Muscle of arm (tissue), 12 donors: Measurements from ENCODE around the gene SWT1. TPM values are rescaled to one million over a fixed set of nuclear protein-coding genes. Genes with fewer than 3 reads are reported as not detected.
"Not testable (repeated sequence)": the region's sequence is repeated elsewhere in the genome, so short reads cannot be mapped to it uniquely, and the experiment has no call there.

Experiments used
- DNase-seq: peaks from one replicate; pipeline ENCODE4 v3.0.0-alpha.2; 2013
- polyA plus RNA-seq, 12 donors: library from polyadenylated mRNA; unstranded; fragments of 120-200 nt; gene quantifications; one replicate each; pipeline ENCODE4 v1.2.1, GENCODE V29; 2013; ENCODE audit not compliant: insufficient read length in 12 of 12

SWT1 gene
- polyA plus RNA-seq, 12 donors = 6.5 to 9.6 (median 8.2) TPM; not detected in 2

DNA sequence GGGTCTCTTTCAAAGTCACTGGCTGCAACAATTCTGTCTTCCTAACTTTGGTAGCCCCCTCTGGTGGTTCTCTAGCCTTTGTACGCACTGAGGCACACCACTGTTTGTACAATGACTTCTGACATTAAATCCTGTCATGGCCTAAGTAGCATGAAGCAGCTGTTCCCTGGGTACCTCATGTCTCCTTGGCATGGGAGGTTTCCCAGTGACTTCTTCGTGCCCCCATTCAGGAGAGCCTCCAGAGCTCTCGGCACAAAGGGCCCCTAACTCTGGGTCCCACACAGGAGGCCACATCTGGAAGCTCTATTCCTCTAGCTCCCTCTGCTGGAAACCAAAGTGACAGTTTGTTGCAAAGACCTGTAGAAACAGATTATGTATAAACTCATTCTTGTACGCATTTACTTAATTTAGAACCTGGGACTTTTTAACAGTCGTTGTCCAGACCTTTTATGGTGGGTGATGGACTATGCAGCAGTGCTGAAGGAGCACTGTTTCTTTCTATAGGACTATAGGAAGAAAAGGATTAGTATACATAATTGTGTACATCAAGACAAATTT, 13.4 kb downstream of the SWT1 start:
- peak; percentile 75 for DNase-seq

DNA sequence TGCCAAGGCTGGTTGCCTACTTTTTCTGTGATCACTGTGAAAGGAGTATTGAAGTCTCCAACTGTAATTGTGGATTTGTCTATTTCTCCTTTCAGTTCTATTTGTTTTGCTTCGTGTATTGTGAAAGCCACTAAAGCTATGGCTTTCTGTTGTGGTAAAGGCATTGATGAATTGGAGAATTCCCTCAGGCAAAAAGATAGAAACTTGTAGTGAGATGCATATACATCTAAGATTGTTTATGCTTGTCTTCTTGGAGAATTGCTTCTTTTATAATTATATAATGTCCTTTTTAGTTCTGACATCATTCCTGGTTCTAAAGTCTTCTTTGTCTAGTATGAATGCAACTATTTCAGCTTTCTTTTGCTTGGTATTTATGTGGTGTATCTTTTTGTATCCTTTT, 36.8 kb downstream of the SWT1 start:
- DNase-seq = no peak

DNA sequence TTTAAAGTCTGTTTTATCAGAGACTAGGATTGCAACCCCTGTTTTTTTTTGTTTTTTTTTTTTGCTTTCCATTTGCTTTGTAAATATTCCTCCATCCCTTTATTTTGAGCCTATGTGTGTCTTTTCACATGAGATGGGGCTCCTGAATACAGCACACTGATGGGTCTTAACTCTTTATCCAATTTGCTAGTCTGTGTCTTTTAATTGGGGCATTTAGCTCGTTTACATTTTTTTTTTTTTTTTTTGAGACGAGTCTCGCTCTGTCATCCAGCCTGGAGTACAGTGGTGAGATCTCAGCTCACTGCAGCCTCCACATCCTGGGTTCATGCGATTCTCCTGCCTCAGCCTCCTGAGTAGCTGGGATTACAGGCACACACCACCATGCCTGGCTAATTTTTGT, 41.7 kb downstream of the SWT1 start:
- not testable (repeated sequence) for DNase-seq

- no peak for DNase-seq
These were observed 43.9 kb downstream of the SWT1 start for GRCh38 chr1:185200889-185201288.

DNA sequence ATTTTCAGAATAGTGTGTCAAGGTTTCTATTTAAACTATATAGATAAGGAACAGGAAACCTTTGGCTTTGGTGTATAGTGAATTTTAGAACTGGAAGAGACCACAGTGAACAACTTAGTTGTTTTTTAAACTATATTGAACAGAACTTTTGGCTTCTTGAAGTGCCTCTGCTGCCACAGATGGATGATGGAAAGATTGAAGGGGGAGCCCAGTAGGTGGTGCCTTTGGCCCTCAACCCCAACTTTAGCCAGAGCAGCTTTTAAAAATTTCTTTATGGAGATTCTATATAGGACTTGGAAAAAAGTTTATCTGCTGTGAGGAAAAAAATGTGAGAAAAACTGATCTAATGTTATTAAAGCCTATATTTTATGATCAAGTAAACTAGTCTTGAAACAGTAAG, 50.2 kb downstream of the SWT1 start:
- DNase-seq = no peak

DNA sequence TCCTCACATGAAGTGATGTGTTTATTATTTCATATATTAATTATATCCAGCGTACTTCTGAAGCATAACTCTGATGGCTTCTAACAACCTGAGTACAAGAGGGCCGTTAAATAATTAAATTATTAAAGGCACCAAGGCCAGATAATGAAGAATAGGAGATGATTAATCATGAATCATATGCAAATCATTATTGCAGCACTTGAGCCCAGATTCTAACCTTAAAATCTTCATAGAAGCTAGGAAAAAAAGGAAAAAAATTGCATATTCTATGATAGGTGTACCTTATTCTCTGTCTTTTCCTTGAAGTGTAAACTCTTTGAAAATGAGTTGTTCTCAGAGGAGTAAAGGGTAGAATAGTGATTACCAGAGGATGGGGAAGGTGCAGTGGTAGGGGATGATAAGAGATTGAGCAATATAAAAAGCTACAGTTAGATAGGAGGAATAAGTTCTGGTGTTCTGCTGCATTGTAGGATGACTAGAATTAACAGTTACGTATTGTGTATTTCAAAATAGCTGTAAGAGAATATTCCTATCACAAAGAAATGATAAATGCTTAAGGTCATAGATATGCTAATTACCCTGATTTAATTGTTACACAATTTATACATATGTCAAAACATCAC, 51.1 kb downstream of the SWT1 start:
- DNase-seq = no peak

DNA sequence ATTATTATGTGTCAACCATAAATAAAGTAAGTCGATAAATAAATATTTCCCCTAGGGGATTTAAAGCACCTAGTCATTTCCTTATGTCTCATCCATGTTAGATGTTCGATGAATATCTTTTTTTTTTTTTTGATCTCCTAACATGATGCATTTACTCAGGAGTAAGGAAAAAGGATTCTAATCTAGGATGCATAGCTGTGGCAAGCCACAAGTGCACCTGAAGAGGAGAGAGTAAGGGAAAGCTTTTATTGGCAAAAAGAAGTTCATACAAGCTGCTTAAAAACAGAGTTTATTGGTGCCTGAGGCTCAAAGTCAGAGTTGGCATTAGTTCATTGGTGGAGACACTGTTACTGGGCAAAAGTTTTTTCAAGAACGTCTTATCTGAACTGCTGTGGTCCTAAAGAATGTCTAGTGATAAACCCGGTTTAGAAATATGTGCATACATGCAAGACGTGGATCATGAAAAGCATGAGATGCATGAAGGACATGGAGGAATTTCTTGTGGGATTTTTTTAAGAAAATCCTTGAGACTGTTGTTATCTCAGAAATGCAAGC, 51.7 kb downstream of the SWT1 start:
- DNase-seq = no peak

- not testable (repeated sequence) for DNase-seq
These were observed 52.4 kb downstream of the SWT1 start for GRCh38 chr1:185209357-185209756.

DNA sequence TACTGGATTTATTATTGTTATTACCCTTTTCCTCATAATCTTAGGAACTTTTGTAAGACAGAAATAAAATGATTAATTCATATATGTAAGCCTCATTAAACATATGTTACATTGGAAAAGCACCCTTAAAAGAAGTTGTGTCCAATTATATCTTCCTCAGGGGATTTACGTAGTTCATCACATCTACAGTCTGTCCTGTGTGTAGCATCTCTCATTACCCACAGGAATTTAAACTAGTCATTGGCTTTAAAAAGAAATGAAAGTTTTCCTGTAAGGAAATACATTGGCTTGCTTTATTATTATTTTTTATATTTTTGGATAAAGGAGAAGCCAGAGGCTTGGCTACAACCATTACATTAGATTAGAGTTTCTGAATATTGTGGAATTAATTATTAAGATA, 56.1 kb downstream of the SWT1 start:
- DNase-seq = no peak

DNA sequence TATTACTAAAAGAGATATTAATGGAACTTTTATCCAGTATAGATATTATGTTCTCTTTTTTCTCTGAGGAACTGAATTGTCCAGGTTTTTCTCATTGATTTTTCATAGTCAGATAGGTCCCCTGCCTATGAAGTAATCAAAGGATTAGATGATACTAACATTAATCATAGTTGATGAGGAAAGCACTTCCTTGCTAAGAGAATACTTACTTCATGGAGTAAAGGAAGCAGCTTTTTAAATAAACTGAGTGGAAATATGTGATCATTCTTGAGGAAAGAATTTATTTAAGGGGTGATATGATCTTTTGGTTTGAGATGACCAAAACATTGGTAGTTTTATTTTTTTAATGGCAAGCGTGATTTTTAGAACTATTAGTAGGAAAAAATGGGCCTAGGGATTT, 58.9 kb downstream of the SWT1 start:
- no peak for DNase-seq

GRCh38 chr1:185224132-185224531, 67.2 kb downstream of the SWT1 start:
- DNase-seq = no peak

GRCh38 chr1:185227161-185227560, 70.2 kb downstream of the SWT1 start:
- DNase-seq = no peak

DNA sequence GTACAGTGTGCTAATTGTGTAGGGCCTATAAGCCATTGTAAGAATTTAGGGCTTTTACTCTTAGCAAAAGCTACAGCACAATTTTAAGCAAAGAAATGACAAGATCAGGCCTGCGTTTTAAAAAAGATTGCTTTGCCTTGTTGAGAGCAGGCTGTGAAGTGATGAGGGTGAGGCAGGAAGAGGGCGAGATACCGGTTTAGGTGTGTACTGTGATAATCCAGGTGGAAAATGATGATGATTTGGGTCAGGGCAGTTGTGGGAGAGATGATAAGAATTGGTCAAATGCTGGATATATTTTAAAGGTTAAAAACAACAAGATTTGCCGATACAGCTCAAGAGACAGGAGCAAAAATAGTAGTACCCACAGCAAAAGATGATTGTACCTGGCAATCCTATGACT, 72.0 kb downstream of the SWT1 start:
- no peak for DNase-seq

DNA sequence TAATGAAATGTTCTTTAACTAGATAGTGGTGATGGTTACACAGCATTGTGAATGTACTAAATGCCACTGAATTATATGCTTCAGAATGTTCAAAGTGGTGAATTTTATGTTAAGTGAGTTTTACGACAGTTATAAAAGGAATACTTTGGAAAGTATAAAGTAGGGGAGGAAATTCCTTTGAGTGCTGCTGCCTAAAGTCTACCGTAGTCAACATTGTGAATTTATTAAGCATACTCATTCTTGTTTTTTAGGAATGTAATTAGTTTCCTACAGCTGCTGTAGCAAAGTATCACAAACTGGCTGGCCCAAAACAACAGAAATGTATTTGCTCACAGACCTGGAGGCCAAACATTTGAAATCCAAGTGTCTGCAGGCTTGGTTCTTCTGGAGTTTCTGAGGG, 73.0 kb downstream of the SWT1 start:
- no peak for DNase-seq

GRCh38 chr1:185232874-185233273, 75.9 kb downstream of the SWT1 start:
- DNase-seq = no peak

DNA sequence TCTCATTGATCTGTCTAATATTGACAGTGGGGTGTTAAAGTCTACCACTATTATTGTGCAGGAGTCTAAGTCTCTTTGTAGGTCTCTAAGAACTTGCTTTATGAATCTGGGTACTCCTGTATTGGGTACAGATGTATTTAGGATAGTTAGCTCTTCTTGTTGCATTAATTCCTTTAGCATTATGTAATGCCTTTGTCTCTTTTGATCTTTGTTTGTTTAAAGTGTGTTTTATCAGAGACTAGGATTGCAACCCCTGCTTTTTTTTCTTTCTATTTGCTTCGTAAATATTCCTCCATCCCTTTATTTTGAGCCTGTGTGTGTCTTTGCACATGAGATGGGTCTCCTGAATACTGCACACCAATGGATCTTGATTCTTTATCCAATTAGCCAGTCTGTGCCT, 77.2 kb downstream of the SWT1 start:
- DNase-seq = not testable (repeated sequence)

DNA sequence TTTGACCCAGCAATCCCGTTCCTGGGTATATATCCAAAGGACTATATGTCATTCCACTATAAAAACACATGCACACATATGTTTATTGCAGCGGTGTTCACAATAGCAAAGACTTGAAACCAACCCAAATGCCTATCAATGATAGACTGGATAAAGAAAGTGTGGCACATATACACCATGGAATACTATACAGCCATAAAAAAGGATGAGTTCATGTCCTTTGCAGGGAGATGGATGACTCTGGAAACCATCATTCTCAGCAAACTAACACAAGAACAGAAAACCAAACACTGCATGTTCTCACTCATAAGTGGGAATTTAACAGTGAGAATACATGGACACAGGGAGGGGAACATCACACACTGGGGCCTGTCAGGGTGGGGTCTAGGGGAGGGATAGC, 80.2 kb downstream of the SWT1 start:
- DNase-seq = not testable (repeated sequence)

DNA sequence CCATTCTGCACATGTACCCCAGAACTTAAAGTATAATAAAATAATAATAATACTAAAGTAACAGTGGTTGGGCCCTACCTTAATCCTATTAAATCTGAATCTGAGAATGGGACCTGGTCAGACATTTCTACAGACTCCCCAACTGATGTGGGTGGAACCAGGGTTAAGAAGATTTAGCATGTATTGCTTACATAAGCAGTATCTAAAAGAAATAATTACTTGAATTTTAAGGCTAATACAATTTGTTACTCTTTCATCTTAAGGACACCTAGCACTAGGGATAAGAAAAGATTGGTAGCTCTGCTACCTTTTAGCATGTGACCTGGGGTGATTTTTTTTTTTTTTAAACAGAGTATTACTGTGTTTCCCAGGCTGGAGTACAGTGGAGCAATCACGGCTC, 80.7 kb downstream of the SWT1 start:
- no peak for DNase-seq

- no peak for DNase-seq
These were observed 81.5 kb downstream of the SWT1 start for GRCh38 chr1:185238447-185238846.

GRCh38 chr1:185239861-185240260, 82.9 kb downstream of the SWT1 start:
- DNase-seq = no peak

DNA sequence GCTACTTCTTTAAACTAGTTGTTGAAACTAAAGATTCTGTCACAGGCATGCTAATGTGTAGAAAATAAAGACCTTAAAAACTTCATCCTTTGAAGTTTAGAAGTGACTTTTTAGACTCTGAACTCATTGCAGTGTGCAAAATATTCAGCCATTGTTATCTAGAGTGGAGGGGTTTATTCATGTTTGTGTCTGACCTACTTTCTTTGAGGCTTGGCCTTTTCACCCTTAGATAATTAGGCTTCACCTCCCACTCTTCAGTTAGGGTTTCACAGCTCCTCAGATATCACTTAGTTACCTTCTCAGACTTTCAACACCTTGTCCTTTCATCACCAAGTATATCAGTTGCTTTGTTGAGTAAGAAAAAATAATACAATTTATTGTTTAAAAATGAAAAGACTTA, 84.2 kb downstream of the SWT1 start:
- DNase-seq = no peak

- DNase-seq = no peak
These were observed 87.2 kb downstream of the SWT1 start for GRCh38 chr1:185244015-185244747.

GRCh38 chr1:185245466-185245865, 88.5 kb downstream of the SWT1 start:
- no peak for DNase-seq
